Activated CD4-positive, alpha-beta T cell treated with anti-CD3 and anti-CD28 coated beads, Interleukin-2, amount 10 ng/mL, durations not matched to agents 24 days and 14 days (primary cell): ENCODE measurements around the gene RPTN. TPM values are rescaled to one million over a fixed set of nuclear protein-coding genes. Genes with fewer than 3 reads are reported as not detected.
A peak's percentile ranks its signal among the peaks of the same experiment; 100 is the strongest.
"Not testable (repeated sequence)": the region's sequence is repeated elsewhere in the genome, so short reads cannot be mapped to it uniquely, and the experiment has no call there.

Experiments
- DNase-seq: peaks from one replicate; pipeline ENCODE4 v3.0.0; 2022
- H3K27ac Mint-ChIP-seq: one replicate; pipeline ENCODE4 v1.8.0; 2022; ENCODE audit warnings: mild to moderate bottlenecking, mixed read lengths
- H3K27me3 Mint-ChIP-seq: one replicate; pipeline ENCODE4 v1.8.0; 2022; ENCODE audit warnings: mixed read lengths
- H3K36me3 Mint-ChIP-seq: one replicate; pipeline ENCODE4 v1.8.0; 2022; ENCODE audit warnings: low read depth, mild to moderate bottlenecking, mixed read lengths
- H3K4me1 Mint-ChIP-seq: one replicate; pipeline ENCODE4 v1.8.0; 2021; ENCODE audit warnings: mixed read lengths
- H3K4me3 Mint-ChIP-seq: one replicate; pipeline ENCODE4 v1.8.0; 2022; ENCODE audit warnings: mild to moderate bottlenecking, moderate library complexity, mixed read lengths
- H3K9me3 Mint-ChIP-seq: one replicate; pipeline ENCODE4 v1.8.0; 2021; ENCODE audit warnings: mixed read lengths
- intact Hi-C: fragments of 100-400 bp; cut with micrococcal nuclease; formaldehyde crosslinking; loops from one replicate; pipeline ENCODE4 v1.15.1; 2023
- total RNA-seq: library from RNA; stranded (reverse); gene quantifications from 2 replicates; pipeline ENCODE4 v1.2.3, GENCODE V29; 2022

The RPTN gene
- total RNA-seq, 1 donor from 2014 or later = not detected

DNA sequence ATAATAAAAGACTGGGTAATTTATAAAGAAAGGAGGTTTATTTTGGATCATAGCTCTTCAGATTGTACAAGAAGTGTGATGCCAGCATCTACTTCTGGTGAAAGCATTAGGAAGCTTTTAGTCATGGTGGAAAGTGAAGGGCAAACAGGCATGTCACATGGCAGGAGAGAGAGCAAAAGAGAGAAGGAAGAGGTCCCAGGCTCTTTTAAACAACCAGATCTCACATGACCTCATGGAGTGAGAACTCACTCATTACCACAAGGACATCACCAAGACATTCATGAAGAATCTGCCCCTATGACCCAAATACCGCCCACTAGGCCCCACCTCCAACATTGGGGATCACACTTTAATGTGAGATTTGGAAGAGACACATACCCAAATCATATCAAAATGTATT lies 10.0 kb downstream of the RPTN start:
- no peak overlapping the region for H3K4me3 Mint-ChIP-seq

DNA sequence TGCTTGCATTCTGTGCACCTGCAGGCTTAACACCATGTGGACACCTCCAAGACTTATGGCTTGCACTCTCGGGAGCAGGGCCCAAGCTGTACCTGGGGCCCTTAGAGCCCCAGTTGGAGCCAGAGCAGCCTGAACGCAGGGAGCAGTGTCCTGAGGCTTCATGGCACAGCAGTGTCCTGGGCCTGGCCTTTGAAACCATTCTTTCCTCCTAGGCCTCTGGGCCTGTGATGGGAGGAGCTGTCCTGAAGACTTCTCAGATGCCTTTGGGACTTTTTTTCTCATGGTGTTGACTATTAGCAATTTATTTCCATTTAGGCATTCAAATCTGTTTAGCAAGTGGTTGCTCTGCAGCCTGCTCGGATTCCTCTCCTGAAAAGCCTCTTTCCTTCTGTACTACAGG lies 11.0 kb downstream of the RPTN start:
- Mint-ChIP-seq H3K27ac (no peak overlapping the region), H3K36me3 (no peaks in the 10 kb centered on the region), H3K4me1 (peaks cover 4% of the 10 kb centered on the region), H3K27me3 (peaks cover 31% of the 10 kb centered on the region), H3K9me3 (peaks cover 22% of the 10 kb centered on the region), H3K4me3 (no peak overlapping the region)
- intact Hi-C loops = no loop called here
- DNase-seq = no peak

More for the DNA sequence above, 10.0 kb downstream of the RPTN start:
- no peak overlapping the region for H3K27ac Mint-ChIP-seq
- no peak for DNase-seq
- peaks cover 26% of the 10 kb centered on the region for H3K27me3 Mint-ChIP-seq
- no peaks in the 10 kb centered on the region for H3K36me3 Mint-ChIP-seq
- intact Hi-C loops = no loop called here
- no peaks in the 10 kb centered on the region for H3K4me1 Mint-ChIP-seq
- peaks cover 22% of the 10 kb centered on the region for H3K9me3 Mint-ChIP-seq

DNA sequence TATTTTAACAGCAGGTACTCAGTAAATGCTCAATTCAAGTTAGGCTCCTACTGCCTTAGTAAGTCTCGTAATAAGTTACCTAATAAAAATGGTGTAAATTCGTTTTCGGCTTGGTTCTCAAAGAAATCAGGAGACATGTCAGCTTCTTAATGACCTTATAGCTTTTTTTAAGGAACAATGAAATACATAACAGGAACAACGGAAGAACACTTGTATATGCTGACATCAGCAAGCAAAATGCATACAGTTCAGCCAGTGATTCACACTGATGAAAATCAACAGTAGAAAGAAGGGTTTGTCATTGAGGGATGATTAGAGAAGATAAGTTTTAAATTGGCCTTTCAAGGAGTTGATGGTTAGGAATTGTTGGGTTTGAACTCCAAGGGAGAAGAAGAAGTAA lies 13.3 kb downstream of the RPTN start:
- intact Hi-C loops = no loop called here
- Mint-ChIP-seq H3K4me1 (peaks cover 4% of the 10 kb centered on the region), H3K36me3 (no peaks in the 10 kb centered on the region), H3K4me3 (no peak overlapping the region), H3K27me3 (peaks cover 25% of the 10 kb centered on the region), H3K9me3 (peaks cover 22% of the 10 kb centered on the region), H3K27ac (no peak overlapping the region)
- no peak for DNase-seq

DNA sequence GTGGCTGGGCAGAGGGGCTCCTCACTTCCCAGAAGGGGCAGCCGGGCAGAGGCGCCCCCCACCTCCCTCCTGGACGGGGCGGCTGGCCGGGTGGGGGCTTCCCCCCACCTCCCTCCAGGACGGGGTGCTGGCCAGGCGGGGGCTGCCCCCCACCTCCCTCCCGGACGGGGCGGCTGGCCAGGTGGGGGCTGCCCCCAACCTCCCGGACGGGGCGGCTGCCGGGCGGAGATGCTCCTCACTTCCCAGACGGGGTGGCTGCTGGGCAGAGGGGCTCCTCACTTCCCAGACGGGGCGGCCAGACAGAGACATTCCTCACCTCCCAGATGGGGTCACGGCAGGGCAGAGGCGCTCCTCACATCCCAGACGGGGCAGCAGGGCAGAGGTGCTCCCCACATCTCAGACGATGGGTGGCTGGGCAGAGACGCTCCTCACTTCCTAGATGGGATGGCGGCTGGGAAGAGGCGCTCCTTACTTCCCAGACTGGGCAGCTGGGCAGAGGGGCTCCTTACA lies 14.3 kb downstream of the RPTN start:
- H3K27ac Mint-ChIP-seq, intact Hi-C loops, H3K36me3 Mint-ChIP-seq, H3K4me1 Mint-ChIP-seq, H3K4me3 Mint-ChIP-seq, DNase-seq: not testable (repeated sequence)
- Mint-ChIP-seq H3K27me3 (peaks cover 28% of the 10 kb centered on the region), H3K9me3 (peaks cover 22% of the 10 kb centered on the region)

DNA sequence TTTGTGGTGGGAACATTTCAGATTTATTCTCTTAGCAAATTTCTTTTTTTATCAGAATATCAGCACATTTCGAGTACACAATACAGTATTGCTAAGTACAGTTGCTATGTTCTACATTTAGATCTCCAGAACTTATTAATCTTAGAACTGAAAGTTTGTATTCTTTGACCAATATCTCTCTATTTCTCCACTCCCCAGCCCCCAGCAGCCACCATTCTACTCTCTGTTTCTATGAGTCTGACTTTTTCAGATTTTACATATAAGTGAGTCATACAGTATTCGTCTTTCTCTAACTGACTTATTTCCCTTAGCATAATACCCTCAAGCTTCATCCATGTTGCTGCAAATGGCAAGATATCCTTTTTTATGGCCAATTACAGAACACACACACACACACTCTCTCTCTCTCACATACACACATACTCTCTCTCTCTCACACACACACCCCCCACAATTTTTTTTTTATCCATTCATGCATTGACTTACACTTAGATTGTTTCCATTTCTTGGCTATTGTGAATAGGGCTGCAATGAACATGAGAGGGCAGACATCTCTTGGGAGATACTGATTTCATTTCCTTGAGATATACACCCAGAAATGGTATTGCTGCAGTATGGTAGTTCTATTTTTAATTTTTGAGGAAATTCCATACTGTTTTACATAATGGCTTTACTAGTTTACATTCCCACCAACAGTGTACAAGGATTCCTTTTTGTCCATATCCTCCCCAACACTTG lies 15.7 kb downstream of the RPTN start:
- H3K36me3 Mint-ChIP-seq = no peaks in the 10 kb centered on the region
- intact Hi-C loops = loop anchor here (1.0 kb wide), 1 partner anchor 317 kb away; no protein-coding TSS in a partner anchor
- H3K27ac Mint-ChIP-seq = no peak overlapping the region
- peaks cover 30% of the 10 kb centered on the region for H3K27me3 Mint-ChIP-seq
- peaks cover 4% of the 10 kb centered on the region for H3K4me1 Mint-ChIP-seq
- no peak overlapping the region for H3K4me3 Mint-ChIP-seq
- no peak for DNase-seq
- H3K9me3 Mint-ChIP-seq = peaks cover 13% of the 10 kb centered on the region

DNA sequence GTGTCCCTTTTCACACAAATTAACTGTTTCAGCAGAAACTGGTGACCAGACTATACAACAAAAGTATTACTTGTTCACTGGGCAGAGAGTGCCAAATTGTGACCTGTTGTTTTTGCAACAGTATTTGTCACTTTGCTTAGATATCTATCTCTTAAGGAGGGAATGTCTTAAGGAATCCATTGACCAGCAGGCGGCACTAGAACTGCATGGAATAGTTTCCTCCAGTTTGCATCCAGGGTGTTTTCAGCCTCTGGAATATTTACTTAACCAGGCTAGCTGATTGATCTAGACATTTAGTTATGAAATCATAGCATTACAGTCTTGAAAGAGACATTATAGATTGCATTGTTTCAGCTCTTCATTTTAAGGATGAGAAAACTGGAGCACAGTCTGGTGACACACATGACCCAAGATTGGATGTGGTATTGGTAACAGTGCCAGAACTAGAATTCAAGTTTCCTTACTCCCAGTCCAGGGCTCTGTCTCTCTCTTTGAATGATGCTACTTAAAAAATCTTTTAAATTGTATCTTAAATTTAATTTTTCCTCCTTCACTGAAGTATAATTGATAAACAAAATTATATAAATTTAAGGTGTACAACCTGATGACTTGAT lies 16.9 kb downstream of the RPTN start:
- peaks cover 35% of the 10 kb centered on the region for H3K27me3 Mint-ChIP-seq

DNA sequence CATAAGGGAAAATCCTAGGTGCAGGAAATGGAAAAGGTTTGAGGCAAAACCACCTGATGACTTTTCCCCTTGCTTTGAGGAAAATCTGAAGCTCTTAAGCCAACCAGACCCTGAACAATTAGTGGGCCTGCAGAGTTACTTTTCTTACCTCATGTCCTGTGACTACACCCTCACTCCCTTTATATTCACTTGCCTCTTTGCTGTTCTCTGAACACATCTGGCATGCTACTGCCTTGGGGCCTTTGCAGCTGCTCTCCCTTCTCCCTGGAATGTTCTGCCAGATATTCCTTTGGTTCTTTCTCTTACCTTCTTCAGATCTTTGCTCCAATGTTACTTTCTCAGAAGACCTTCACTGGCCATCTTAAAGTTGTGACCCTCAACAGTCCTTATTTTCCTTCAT lies 21.8 kb downstream of the RPTN start:
- H3K9me3 Mint-ChIP-seq = no peaks in the 10 kb centered on the region
- DNase-seq = no peak
- H3K4me1 Mint-ChIP-seq = no peaks in the 10 kb centered on the region
- H3K27ac Mint-ChIP-seq = no peak overlapping the region
- H3K36me3 Mint-ChIP-seq = no peaks in the 10 kb centered on the region
- intact Hi-C loops = no loop called here
- no peak overlapping the region for H3K4me3 Mint-ChIP-seq
- peaks cover 58% of the 10 kb centered on the region for H3K27me3 Mint-ChIP-seq

More for the DNA sequence above, 16.9 kb downstream of the RPTN start:
- DNase-seq = peak; percentile 57
- no peaks in the 10 kb centered on the region for H3K36me3 Mint-ChIP-seq
- H3K4me3 Mint-ChIP-seq = no peak overlapping the region
- peaks cover 4% of the 10 kb centered on the region for H3K4me1 Mint-ChIP-seq
- H3K27ac Mint-ChIP-seq = no peak overlapping the region
- intact Hi-C loops = loop anchor here (1.0 kb wide), 2 partner anchors 40 to 43 kb away; no protein-coding TSS in a partner anchor
- peaks cover 11% of the 10 kb centered on the region for H3K9me3 Mint-ChIP-seq

DNA sequence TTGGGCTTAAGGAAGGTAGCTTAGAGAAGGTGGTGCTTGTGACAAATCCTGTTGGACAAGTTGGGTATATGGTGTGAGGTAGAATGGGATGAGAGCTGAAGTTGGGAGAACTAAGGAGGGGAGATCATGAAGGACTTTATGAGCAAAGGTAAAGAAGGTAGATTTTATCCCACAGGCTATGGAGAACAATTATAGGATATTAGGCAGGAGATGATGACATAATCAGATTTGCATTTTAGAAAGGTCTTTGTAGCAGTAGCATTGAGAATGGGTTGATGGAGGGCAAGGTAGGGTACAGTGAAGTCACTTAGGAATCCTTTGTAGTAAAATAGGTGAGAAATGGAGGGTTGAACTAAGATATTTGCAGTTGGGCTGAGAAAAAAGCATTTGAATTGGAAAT lies 28.8 kb downstream of the RPTN start:
- intact Hi-C loops = no loop called here
- Mint-ChIP-seq H3K4me3 (no peak overlapping the region), H3K36me3 (no peaks in the 10 kb centered on the region), H3K9me3 (no peaks in the 10 kb centered on the region), H3K4me1 (no peaks in the 10 kb centered on the region), H3K27ac (no peak overlapping the region), H3K27me3 (peaks cover 58% of the 10 kb centered on the region)
- no peak for DNase-seq

DNA sequence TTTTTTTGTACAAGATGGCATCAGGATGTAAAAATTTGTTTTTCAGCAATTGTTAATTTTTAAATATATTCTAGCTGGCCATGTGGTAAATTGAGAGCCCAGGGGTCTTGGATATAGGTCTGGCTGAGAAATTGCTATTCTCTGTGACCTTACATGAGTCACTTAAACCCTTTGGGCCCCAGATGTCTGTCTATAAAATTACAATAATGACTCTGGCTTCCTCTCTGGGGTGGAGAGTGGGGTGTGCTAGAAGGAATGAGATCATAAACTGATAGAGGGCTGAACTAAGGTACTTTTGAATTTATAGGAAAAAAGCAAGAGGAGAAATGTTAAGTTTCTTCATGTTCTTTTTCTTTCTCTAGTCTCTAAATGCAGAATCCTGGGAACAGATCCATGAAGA lies 31.4 kb downstream of the RPTN start:
- Mint-ChIP-seq H3K27me3 (peaks cover 48% of the 10 kb centered on the region), H3K27ac (no peak overlapping the region), H3K4me1 (no peaks in the 10 kb centered on the region), H3K36me3 (no peaks in the 10 kb centered on the region), H3K4me3 (no peak overlapping the region), H3K9me3 (no peaks in the 10 kb centered on the region)
- no peak for DNase-seq
- intact Hi-C loops = no loop called here

DNA sequence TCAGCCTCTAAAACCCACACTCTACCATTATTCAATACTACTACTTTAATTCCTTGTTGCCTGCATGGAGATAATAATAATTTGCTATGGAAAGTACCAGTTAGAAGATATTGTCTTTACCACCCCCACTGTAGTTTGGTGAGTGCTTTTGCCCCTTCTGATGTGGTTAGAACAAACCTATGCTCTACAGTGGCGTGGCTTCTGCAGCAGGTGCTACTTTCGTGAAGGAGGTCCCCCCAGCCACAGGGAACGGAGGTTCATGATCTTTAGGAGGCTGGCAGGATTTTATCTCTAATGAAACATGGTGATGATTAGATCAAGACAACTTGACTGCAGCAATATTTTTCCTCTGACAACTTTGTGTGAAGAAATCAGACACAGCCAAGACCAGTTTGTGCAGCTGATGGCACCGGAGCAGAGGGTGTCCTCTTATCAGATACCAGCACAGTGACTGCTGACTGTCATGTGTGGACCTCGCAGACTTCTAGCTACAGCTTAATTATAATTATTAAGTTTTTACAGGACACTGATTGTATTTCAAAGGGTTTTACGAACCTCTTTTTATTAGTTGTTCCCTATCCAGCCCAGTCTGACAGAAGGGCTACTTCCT lies 33.1 kb downstream of the RPTN start:
- Mint-ChIP-seq H3K27ac (no peak overlapping the region), H3K36me3 (no peaks in the 10 kb centered on the region), H3K4me3 (no peak overlapping the region), H3K4me1 (no peaks in the 10 kb centered on the region), H3K27me3 (peaks cover 56% of the 10 kb centered on the region), H3K9me3 (no peaks in the 10 kb centered on the region)
- DNase-seq = no peak
- intact Hi-C loops = no loop called here

DNA sequence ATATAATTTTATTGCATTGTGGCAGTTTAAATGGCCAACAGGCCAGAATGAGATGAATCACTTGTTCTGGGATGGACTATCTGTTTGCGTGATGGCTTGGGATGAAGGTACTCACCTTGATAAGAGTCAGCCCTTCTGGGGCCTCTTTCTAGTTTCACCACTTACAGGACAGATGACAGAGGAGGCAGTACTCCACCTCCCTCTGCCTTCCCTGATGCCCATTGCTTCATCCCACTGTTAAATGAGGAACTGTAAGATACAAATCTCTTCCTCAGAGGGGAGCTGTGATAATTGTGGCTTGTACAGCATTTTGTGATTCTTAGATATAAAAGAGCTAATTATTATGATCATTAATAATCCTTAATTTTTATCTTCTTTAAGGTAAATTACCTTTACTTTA lies 40.1 kb downstream of the RPTN start:
- no peak for DNase-seq
- intact Hi-C loops = no loop called here
- Mint-ChIP-seq H3K27me3 (peaks cover 45% of the 10 kb centered on the region), H3K4me3 (no peak overlapping the region), H3K36me3 (no peaks in the 10 kb centered on the region), H3K4me1 (no peaks in the 10 kb centered on the region), H3K9me3 (no peaks in the 10 kb centered on the region), H3K27ac (no peak overlapping the region)

DNA sequence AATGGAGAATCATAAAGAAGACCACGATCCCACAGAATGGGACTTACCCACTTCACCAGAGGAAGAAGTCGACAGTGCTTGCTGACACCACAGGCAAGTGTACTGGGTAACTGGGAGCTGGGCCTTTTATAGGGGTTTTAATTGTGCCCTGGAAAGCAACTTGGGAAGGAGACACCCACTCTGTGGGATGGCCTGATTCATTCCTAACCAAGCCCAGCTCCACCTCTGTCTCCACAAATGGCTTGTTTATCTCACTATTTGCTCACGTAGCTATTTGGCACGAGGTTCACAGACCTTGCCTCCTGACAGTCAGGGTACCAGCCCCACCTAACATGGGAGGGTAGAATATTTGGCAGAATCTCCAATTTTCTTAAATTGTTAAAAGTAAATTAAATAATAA lies 43.7 kb downstream of the RPTN start, which contains the start of gene TCHH:
Gene TCHH, minus strand, starts transcription at position 101 of the 400 bp plus-strand sequence. CDS start 1,364 bp downstream, outside the sequence.
- intact Hi-C loops = no loop called here

DNA sequence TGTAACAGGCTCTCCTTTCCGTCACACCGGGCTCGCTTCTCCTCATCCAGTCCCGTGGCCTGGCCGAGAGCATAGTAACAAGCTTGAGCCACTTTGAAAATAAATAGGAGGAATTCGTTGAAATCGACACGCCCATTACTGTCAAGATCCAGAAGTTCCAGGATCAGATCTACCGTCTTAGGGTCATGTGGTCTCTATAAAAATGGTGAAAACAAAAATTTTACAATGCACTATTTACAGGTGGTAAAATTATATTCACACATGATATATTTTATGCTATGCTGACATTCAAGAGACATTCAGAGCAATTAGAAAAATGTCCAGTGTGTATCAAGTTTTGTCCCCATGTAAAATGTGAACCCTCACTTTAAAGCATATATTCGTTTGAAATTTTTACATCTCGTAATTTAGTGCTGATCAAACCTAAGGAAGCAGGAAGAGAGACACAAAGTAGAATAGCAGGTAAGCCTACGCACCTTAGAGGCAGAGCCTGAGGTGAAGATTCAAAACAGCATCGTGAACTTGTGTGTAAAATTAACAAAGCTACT lies 46.1 kb downstream of the RPTN start:
- Mint-ChIP-seq H3K9me3 (peaks cover 5% of the 10 kb centered on the region), H3K36me3 (peaks cover 6% of the 10 kb centered on the region), H3K27ac (no peak overlapping the region), H3K4me3 (no peak overlapping the region), H3K4me1 (no peaks in the 10 kb centered on the region), H3K27me3 (peaks cover 19% of the 10 kb centered on the region)
- intact Hi-C loops = no loop called here
- DNase-seq = no peak

More for the DNA sequence above, 43.7 kb downstream of the RPTN start, which contains the start of gene TCHH:
- peaks cover 32% of the 10 kb centered on the region for H3K27me3 Mint-ChIP-seq
- no peaks in the 10 kb centered on the region for H3K36me3 Mint-ChIP-seq
- no peaks in the 10 kb centered on the region for H3K9me3 Mint-ChIP-seq
- no peaks in the 10 kb centered on the region for H3K4me1 Mint-ChIP-seq
- H3K27ac Mint-ChIP-seq = no peak within 1 kb of the TSS
- no peak within 1 kb of the TSS for H3K4me3 Mint-ChIP-seq
- no peak for DNase-seq
